GM23248 (cell line): ENCODE measurements around the gene DPYD. TPM values are rescaled to one million over a fixed set of nuclear protein-coding genes. Genes with fewer than 3 reads are reported as not detected.

ENCODE experiments used
- DNase-seq: peaks from one replicate; pipeline ENCODE4 v3.0.0-alpha.2; 2015
- H2AFZ ChIP-seq: fragments of 200-600 bp; sonication (generic); 2 replicates; pipeline ENCODE4 v1.6.1; 2016; ENCODE audit warnings: antibody characterized with exemption
- H3F3A ChIP-seq: fragments of 200-600 bp; sonication (generic); 2 replicates; pipeline ENCODE4 v1.6.1; 2016; ENCODE audit warnings: mild to moderate bottlenecking, antibody characterized with exemption, mixed run types; ENCODE audit not compliant: insufficient read depth
- H3K27ac ChIP-seq: fragments of 200-600 bp; sonication (generic); 2 replicates; pipeline ENCODE4 v1.5.1; 2016; ENCODE audit warnings: mild to moderate bottlenecking
- H3K27me3 ChIP-seq: fragments of 200-600 bp; sonication (generic); replicated peaks from 2 replicates; pipeline ENCODE4 v1.6.1; 2016; ENCODE audit warnings: mild to moderate bottlenecking; ENCODE audit not compliant: insufficient read depth
- H3K36me3 ChIP-seq: fragments of 200-600 bp; sonication (generic); 2 replicates; pipeline ENCODE4 v1.6.1; 2016; ENCODE audit warnings: low read depth, mild to moderate bottlenecking
- H3K4me1 ChIP-seq: fragments of 200-600 bp; sonication (generic); 2 replicates; pipeline ENCODE4 v1.6.1; 2016; ENCODE audit warnings: mild to moderate bottlenecking; ENCODE audit not compliant: insufficient read depth
- H3K4me2 ChIP-seq: fragments of 200-600 bp; sonication (generic); one replicate; pipeline ENCODE4 v1.6.1; 2016; ENCODE audit warnings: mild to moderate bottlenecking; ENCODE audit not compliant: unreplicated experiment
- H3K4me3 ChIP-seq: fragments of 200-600 bp; sonication (generic); 2 replicates; pipeline ENCODE4 v1.5.1; 2016; ENCODE audit warnings: mild to moderate bottlenecking
- H3K79me2 ChIP-seq: fragments of 200-600 bp; sonication (generic); 2 replicates; pipeline ENCODE4 v1.6.1; 2016; ENCODE audit warnings: mild to moderate bottlenecking; ENCODE audit not compliant: insufficient read depth
- H3K9ac ChIP-seq: fragments of 200-600 bp; sonication (generic); 2 replicates; pipeline ENCODE4 v1.6.1; 2016; ENCODE audit warnings: mild to moderate bottlenecking
- H3K9me2 ChIP-seq: fragments of 200-600 bp; sonication (generic); 2 replicates; pipeline ENCODE4 v1.6.1; 2016; ENCODE audit warnings: mixed run types, mild to moderate bottlenecking, moderate library complexity; ENCODE audit not compliant: insufficient read depth
- H3K9me3 ChIP-seq: fragments of 200-600 bp; sonication (generic); one replicate; pipeline ENCODE4 v1.6.1; 2017; ENCODE audit warnings: low read depth
- H4K20me1 ChIP-seq: fragments of 200-600 bp; sonication (generic); 2 replicates; pipeline ENCODE4 v1.6.0; 2016; ENCODE audit not compliant: insufficient read depth
- EZH2 ChIP-seq: fragments of 200-600 bp; sonication (generic); IDR thresholded peaks from 2 replicates; pipeline ENCODE4 v1.6.1; 2018; ENCODE audit warnings: antibody characterized with exemption, mild to moderate bottlenecking; ENCODE audit not compliant: insufficient read depth, poor library complexity, severe bottlenecking
- EZH2phosphoT487 ChIP-seq: fragments of 200-600 bp; sonication (generic); IDR thresholded peaks from 2 replicates; pipeline ENCODE4 v1.6.1; 2018; ENCODE audit warnings: antibody characterized with exemption, moderate library complexity, mild to moderate bottlenecking, low read depth; ENCODE audit not compliant: insufficient read depth
- WGBS, 2 experiments: methylation state at CpG; one replicate each; pipeline ENCODE4 v1.1.6; 2015 to 2017; ENCODE audit warnings: low lambda C conversion rate in 2 of 2, low coverage in 1 of 2; ENCODE audit errors: missing lambda C conversion rate in 2 of 2; 5-methylcytosine and 5-hydroxymethylcytosine counted together
- in situ Hi-C: fragments of 300-500 bp; cut with MboI; formaldehyde crosslinking; loops from 2 replicates; pipeline ENCODE4 v1.15.0; 2020
- polyA plus RNA-seq: library from polyadenylated mRNA; unstranded; fragments of >200 nt; fragmentation: Nextera tagmentation; extraction: Ambion mirVana; gene quantifications from 2 replicates; pipeline ENCODE4 v1.2.1, GENCODE V29; 2016
- total RNA-seq: library from RNA; depleted of rRNA; stranded (reverse); fragments of >200 nt; shearing (Covaris generic); gene quantifications from 2 replicates; pipeline ENCODE4 v1.2.3, GENCODE V29; 2014

DPYD gene
- total and polyA plus RNA-seq, 2 experiments from 2014 or later = 38.4 to 70.7 TPM

- Histone ChIP-seq H3F3A (no peaks in the 10 kb centered on the region), H3K27me3 (no peaks in the 10 kb centered on the region), H3K9me3 (no peaks in the 10 kb centered on the region), H3K9ac (no peak overlapping the region), H3K4me1 (no peaks in the 10 kb centered on the region), H3K9me2 (no peaks in the 10 kb centered on the region), H3K79me2 (no peaks in the 10 kb centered on the region), H3K4me3 (no peak overlapping the region), H4K20me1 (no peaks in the 10 kb centered on the region), H3K27ac (no peak overlapping the region), H2AFZ (no peak overlapping the region), H3K4me2 (no peak overlapping the region), H3K36me3 (peaks cover 5% of the 10 kb centered on the region; the same call in 1 of the 2 replicates)
- TF ChIP-seq EZH2phosphoT487 (no peak), EZH2 (no peak)
- in situ Hi-C loops = no loop called here
- DNase-seq = no peak
- 45 to 48% methylated on average over 2 of the region's 2 CpGs for WGBS, 2 experiments
Observed at GRCh38 chr1:97077221-97077620, 843.6 kb downstream of the DPYD start.

- peaks cover 9% of the 10 kb centered on the region; the same call in 1 of the 2 replicates for H3K4me1 ChIP-seq
- no peak for TF ChIP-seq EZH2phosphoT487
- no peak for TF ChIP-seq EZH2
- no peak overlapping the region for H2AFZ ChIP-seq
- H4K20me1 ChIP-seq = no peaks in the 10 kb centered on the region
- H3K27ac ChIP-seq = no peak overlapping the region
- H3F3A ChIP-seq = no peaks in the 10 kb centered on the region
- H3K4me2 ChIP-seq = no peak overlapping the region
- 72 to 75% methylated on average over 2 of the region's 2 CpGs for WGBS, 2 experiments
- H3K36me3 ChIP-seq = no peaks in the 10 kb centered on the region; the same call in 1 of the 2 replicates
- H3K4me3 ChIP-seq = no peak overlapping the region
- H3K9me3 ChIP-seq = no peaks in the 10 kb centered on the region
- H3K9me2 ChIP-seq = no peaks in the 10 kb centered on the region
- H3K9ac ChIP-seq = no peak overlapping the region
- H3K79me2 ChIP-seq = no peaks in the 10 kb centered on the region
- DNase-seq = no peak
- in situ Hi-C loops = no loop called here
- no peaks in the 10 kb centered on the region for H3K27me3 ChIP-seq
Observed at GRCh38 chr1:97074771-97075170, 846.1 kb downstream of the DPYD start.

- Histone ChIP-seq H3F3A (no peaks in the 10 kb centered on the region), H3K79me2 (no peaks in the 10 kb centered on the region), H3K4me2 (no peak overlapping the region), H3K4me1 (peaks cover 9% of the 10 kb centered on the region; the same call in 1 of the 2 replicates), H3K27ac (no peak overlapping the region), H2AFZ (no peak overlapping the region), H3K9me3 (no peaks in the 10 kb centered on the region), H3K9ac (no peak overlapping the region), H3K27me3 (no peaks in the 10 kb centered on the region), H3K36me3 (no peaks in the 10 kb centered on the region; the same call in 1 of the 2 replicates), H3K4me3 (no peak overlapping the region), H4K20me1 (no peaks in the 10 kb centered on the region), H3K9me2 (no peaks in the 10 kb centered on the region)
- 60 to 62% methylated on average over 2 of the region's 2 CpGs for WGBS, 2 experiments
- no peak for DNase-seq
- TF ChIP-seq EZH2 = no peak
- no peak for TF ChIP-seq EZH2phosphoT487
- in situ Hi-C loops = no loop called here
Observed at GRCh38 chr1:97073936-97074335, 846.9 kb downstream of the DPYD start.

GRCh38 chr1:97073169-97073568 is 847.7 kb downstream of the DPYD start:
- no peak overlapping the region for H2AFZ ChIP-seq
- no peaks in the 10 kb centered on the region for H3K9me2 ChIP-seq
- H3K9ac ChIP-seq = no peak overlapping the region
- H3K36me3 ChIP-seq = no peaks in the 10 kb centered on the region; the same call in 1 of the 2 replicates
- no peak overlapping the region for H3K27ac ChIP-seq
- TF ChIP-seq EZH2 (no peak), EZH2phosphoT487 (no peak)
- no peak for DNase-seq
- no peaks in the 10 kb centered on the region for H3F3A ChIP-seq
- H3K27me3 ChIP-seq = no peaks in the 10 kb centered on the region
- in situ Hi-C loops = no loop called here
- H3K4me2 ChIP-seq = no peak overlapping the region
- no peaks in the 10 kb centered on the region for H3K79me2 ChIP-seq
- peaks cover 9% of the 10 kb centered on the region; the same call in 1 of the 2 replicates for H3K4me1 ChIP-seq
- no peak overlapping the region for H3K4me3 ChIP-seq
- H4K20me1 ChIP-seq = no peaks in the 10 kb centered on the region
- H3K9me3 ChIP-seq = no peaks in the 10 kb centered on the region

GRCh38 chr1:97071173-97071572 is 849.7 kb downstream of the DPYD start:
- Histone ChIP-seq H4K20me1 (no peaks in the 10 kb centered on the region), H3K9me3 (no peaks in the 10 kb centered on the region), H2AFZ (no peak overlapping the region), H3K4me1 (peaks cover 9% of the 10 kb centered on the region; the same call in 1 of the 2 replicates), H3K4me3 (no peak overlapping the region), H3F3A (no peaks in the 10 kb centered on the region), H3K9ac (no peak overlapping the region), H3K9me2 (no peaks in the 10 kb centered on the region), H3K79me2 (no peaks in the 10 kb centered on the region), H3K27ac (no peak overlapping the region), H3K4me2 (peak overlapping the region; percentile 21), H3K36me3 (no peaks in the 10 kb centered on the region), H3K27me3 (no peaks in the 10 kb centered on the region)
- WGBS, 2 experiments = 66 to 73% methylated on average over 3 of the region's 3 CpGs
- peak; percentile 22 for DNase-seq
- in situ Hi-C loops = no loop called here
- TF ChIP-seq EZH2phosphoT487 (no peak), EZH2 (no peak)
